Measurements from ENCODE around the gene FOXC2.
A peak's percentile ranks its signal among the peaks of the same experiment; 100 is the strongest.

The FOXC2 gene

DNA sequence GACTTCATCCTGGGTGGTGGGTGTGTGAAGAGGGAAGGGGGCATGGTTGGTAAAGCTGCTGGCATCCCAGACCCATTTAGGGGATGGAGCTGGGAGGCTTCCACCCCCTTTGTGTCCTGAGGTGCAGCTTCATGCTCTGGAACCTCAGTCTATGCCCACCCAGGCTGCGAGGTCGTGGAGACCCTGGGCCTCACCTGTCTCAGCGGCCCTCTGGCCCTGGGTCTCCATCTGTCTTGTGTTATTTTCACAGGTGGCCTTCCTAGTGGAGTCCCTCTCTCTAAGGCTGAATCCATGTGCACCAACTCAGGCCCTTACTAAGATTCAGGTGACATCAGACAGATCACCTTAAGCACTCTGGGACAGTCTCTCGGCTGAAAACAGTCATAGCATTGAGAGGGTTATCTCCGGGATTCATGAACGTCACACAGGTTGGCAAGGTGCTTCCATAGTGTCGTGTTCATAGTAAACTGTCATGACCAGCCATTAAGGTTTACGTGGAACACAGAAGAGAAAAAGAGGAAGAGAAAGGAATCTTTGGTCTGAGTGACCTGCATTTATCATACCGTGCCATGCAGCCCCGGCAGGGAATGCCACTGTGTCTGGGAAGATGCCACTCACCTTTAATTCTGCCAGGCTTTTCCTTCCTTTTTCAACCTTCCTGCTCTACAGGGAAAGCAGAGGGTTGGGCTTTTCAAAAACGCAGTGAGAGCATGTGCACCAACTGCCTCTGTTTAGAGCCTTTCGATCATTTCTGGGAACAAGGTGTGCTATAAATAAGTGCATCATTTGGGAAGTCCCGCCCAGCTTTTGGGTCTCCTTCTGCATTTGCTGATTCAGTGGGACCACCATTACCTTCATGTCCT is 7.2 kb downstream of the FOXC2 start:
- TF ChIP-seq, protein P1, sequence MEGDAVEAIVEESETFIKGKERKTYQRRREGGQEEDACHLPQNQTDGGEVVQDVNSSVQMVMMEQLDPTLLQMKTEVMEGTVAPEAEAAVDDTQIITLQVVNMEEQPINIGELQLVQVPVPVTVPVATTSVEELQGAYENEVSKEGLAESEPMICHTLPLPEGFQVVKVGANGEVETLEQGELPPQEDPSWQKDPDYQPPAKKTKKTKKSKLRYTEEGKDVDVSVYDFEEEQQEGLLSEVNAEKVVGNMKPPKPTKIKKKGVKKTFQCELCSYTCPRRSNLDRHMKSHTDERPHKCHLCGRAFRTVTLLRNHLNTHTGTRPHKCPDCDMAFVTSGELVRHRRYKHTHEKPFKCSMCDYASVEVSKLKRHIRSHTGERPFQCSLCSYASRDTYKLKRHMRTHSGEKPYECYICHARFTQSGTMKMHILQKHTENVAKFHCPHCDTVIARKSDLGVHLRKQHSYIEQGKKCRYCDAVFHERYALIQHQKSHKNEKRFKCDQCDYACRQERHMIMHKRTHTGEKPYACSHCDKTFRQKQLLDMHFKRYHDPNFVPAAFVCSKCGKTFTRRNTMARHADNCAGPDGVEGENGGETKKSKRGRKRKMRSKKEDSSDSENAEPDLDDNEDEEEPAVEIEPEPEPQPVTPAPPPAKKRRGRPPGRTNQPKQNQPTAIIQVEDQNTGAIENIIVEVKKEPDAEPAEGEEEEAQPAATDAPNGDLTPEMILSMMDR (IDR thresholded peaks at IDR 0.05; ENCODE audit: low read depth, low read length): no peak
- H3K4me3 ChIP-seq (ENCODE audit: low read depth, low read length): no peak overlapping the region

DNA sequence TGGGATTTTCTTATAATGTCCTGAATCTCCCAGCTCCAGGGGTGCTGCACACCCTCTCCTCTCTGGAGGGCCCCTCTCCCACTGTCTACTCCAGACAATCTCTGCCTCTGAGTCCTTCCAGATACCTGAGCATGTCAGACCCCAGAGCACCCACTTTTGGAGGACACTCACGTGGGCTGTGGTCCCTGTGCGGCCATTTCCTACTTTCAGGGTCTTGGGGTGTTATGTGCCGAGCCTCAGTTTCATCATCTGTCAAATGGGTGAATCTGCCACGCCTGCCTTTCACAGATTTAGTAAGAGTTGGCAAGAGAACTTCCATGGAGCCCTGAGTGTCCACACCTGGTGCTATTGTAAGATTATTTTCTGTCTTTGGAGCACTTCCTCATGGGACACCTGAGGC is 8.0 kb downstream of the FOXC2 start:
- TF ChIP-seq, protein P1 (IDR thresholded peaks at IDR 0.05; ENCODE audit: low read depth, low read length): no peak

DNA sequence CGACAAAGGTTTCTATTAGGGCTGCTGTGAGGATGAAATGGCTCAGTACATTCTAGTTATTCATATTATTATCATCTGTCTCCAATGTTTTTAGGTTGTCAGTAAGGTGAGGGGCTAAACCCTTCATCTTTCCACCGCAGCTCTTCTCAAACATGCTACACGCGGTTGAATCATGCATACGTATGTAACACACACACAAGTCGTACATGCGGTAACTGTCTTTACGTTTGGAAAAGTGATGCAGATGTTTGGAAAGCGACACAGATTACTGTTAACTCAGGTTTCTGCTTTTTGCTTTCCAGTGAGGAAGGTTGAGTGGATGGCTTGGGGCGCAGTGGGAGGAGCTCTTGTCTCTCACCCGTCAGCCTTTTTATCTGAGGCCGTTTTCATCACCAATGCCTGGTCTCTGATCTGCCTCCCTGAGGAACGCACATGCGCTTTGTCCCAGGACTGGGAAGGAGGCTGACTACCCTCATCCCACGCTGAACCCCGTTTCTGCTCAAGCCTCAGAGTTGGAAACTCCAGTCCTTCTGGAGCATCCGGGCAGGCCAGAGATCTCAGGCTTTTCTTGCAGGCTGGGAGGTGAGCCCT is 8.6 kb downstream of the FOXC2 start:
- H3K4me3 ChIP-seq (ENCODE audit: low read depth, low read length): peak overlapping the region; percentile 84
- TF ChIP-seq, protein P1 (IDR thresholded peaks at IDR 0.05; ENCODE audit: low read depth, low read length): no peak

More for the DNA sequence above, 8.0 kb downstream of the FOXC2 start:
- H3K4me3 ChIP-seq (ENCODE audit: low read depth, low read length): no peak overlapping the region

DNA sequence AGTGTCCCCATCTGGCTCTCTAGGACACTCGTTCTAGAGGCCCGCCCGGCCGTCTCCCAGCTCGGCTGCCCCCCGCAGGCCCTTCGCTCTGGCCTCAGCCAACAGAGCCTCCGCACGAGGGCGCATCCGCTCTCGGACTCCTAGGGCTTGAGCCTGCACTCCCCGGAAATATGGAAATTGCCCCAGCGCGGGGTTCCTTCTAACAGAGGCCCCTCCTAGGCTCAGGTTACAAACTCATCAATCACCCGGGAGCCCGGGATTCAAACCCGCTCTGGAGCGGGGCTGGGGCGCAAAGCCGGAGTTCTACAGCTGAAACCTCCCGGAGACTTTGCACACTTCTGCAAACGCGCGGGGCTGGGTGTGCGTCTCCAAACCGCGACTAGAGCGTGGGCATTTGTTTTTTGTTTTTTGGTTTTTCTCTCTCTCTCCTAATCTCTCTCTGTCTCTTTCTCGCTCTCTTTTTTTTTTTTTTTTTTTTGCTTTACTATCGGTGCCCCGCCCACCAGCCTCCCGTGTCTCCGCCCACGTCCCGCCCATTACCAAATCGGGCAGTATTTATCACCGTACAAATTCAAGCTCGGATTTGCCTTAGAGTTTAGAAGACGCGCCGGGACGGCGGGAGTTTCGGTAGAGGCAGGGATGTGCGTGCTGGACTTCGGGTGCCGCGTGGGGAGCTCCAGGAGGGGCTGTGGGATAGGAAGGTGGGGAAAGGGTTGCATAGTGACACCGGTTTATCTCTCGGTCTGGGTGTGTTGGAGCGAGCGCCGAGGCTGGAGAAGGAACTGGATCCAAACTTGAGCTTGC is 9.3 kb downstream of the FOXC2 start:
- TF ChIP-seq, protein P1 (IDR thresholded peaks at IDR 0.05; ENCODE audit: low read depth, low read length): peak; percentile 74
- H3K4me3 ChIP-seq (ENCODE audit: low read depth, low read length): peak overlapping the region; percentile 84

DNA sequence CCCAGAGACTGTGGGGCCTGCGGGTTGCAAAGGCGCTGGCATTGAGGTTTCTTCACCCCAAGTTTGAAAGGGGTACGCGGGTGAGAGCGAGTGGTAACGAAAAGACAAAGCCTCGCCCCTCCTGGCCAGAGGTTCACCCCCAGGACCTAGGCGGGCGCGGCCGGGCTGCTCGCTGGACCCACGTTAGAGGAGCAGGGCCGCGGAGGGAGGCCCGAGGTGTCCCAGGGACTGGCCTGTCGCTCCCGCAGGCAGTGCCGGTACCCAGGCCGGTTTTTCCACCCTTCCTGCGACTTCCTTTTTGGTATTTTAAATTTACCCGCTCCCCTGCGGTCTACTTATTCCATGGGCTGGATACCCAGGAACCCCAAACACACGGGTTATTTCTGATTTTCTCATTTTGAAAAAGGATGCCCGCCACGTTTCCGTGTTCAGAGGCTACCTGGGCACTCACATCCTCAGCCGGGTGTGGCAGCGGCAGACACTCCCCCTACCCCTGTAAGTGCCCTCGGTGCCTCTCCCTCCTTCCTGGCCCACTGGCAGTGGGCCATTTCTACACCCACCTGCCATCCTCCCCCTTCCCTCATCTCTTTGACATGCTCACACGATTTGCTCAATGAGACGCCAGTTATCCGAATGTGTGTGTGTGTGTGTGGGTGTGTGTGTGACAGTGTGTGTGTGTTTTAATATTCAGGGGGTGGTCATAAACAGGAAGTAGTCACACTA is 10.1 kb downstream of the FOXC2 start:
- H3K4me3 ChIP-seq (ENCODE audit: low read depth, low read length): peak overlapping the region; percentile 84
- TF ChIP-seq, protein P1 (IDR thresholded peaks at IDR 0.05; ENCODE audit: low read depth, low read length): no peak

DNA sequence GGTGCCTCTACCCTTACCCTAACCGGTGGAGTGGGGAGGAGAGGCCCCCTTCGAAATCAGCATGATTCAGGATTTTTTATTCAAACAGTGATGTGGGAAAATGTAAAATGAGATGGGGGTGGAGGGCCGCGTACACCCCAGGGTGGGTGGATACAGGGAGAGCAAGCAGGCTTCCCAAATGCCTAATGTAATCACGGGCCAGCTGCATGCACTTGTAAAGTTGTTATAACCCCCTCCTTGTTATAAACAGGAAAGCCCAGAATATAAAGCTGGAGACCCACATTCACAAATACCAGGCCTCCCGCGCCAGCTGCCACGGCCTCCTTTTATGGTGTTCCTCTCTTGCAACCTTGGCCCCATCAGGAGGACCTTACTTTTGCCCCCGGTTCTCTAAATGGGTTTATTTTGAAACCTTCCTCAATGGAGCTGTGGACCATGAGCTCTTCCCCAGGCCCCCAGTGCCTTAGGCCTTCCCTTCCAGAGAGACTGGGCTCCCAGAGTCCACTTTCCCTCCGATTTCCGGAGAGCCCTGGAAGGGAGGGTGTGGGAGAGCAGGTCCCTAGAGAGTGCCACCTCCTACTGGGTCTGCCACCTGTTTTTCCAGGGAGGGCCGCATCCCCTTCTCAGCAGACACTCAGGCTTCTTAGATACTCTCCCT is 10.8 kb downstream of the FOXC2 start:
- peak overlapping the region; percentile 84 for H3K4me3 ChIP-seq (ENCODE audit: low read depth, low read length)
- TF ChIP-seq, protein P1 (IDR thresholded peaks at IDR 0.05; ENCODE audit: low read depth, low read length): no peak
